Smooth muscle cell (in vitro differentiated cells): ENCODE data around the gene TRAP1. TPM values are rescaled to one million over a fixed set of nuclear protein-coding genes. Genes with fewer than 3 reads are reported as not detected.

ENCODE experiments used
- DNase-seq: peaks from one replicate; lab custom pipeline; 2025; ENCODE audit not compliant: unreplicated experiment; lab: John Stamatoyannopoulos, UW
- H2AFZ ChIP-seq: fragments of 200-600 bp; sonication (generic); 2 replicates; pipeline ENCODE4 v1.6.0; 2016; ENCODE audit warnings: antibody characterized with exemption, low read depth, mild to moderate bottlenecking
- H3F3A ChIP-seq: fragments of 200-600 bp; sonication (generic); 2 replicates; pipeline ENCODE4 v1.6.0; 2017; ENCODE audit warnings: antibody characterized with exemption, low read depth
- H3K27ac ChIP-seq: fragments of 200-600 bp; sonication (generic); 2 replicates; pipeline ENCODE4 v1.5.1; 2016; ENCODE audit warnings: low read depth, mild to moderate bottlenecking
- H3K27me3 ChIP-seq: fragments of 200-600 bp; sonication (generic); 2 replicates; pipeline ENCODE4 v1.6.1; 2016; ENCODE audit warnings: low read depth, mild to moderate bottlenecking
- H3K36me3 ChIP-seq: fragments of 200-600 bp; sonication (generic); 2 replicates; pipeline ENCODE4 v1.5.1; 2016; ENCODE audit warnings: low read depth
- H3K4me1 ChIP-seq: fragments of 200-600 bp; sonication (generic); 2 replicates; pipeline ENCODE4 v1.5.1; 2016; ENCODE audit warnings: low read depth
- H3K4me2 ChIP-seq: fragments of 200-600 bp; sonication (generic); 2 replicates; pipeline ENCODE4 v1.6.0; 2016; ENCODE audit warnings: mild to moderate bottlenecking
- H3K4me3 ChIP-seq: fragments of 200-600 bp; sonication (generic); 2 replicates; pipeline ENCODE4 v1.5.1; 2016; ENCODE audit warnings: mild to moderate bottlenecking
- H3K79me2 ChIP-seq: fragments of 200-600 bp; sonication (generic); 2 replicates; pipeline ENCODE4 v1.6.0; 2016; ENCODE audit warnings: low read depth, mild to moderate bottlenecking
- H3K9ac ChIP-seq: fragments of 200-600 bp; sonication (generic); 2 replicates; pipeline ENCODE4 v1.6.0; 2016; ENCODE audit warnings: low read depth
- H3K9me3 ChIP-seq: fragments of 200-600 bp; sonication (generic); replicated peaks from 2 replicates; pipeline ENCODE4 v1.5.1; 2016; ENCODE audit warnings: low read depth
- H4K20me1 ChIP-seq: fragments of 200-600 bp; sonication (generic); 2 replicates; pipeline ENCODE4 v1.6.0; 2016; ENCODE audit warnings: low read depth
- WGBS: methylation state at CpG from one replicate; pipeline ENCODE4 v1.1.7; 2016; ENCODE audit warnings: low lambda C conversion rate; 5-methylcytosine and 5-hydroxymethylcytosine counted together
- polyA plus RNA-seq: library from polyadenylated mRNA; unstranded; fragments of >200 nt; fragmentation: Nextera tagmentation; extraction: Ambion mirVana; gene quantifications from 2 replicates; pipeline ENCODE4 v1.2.1, GENCODE V29; 2016
- total RNA-seq: library from RNA; depleted of rRNA; stranded (reverse); fragments of >200 nt; gene quantifications from 2 replicates; pipeline ENCODE4 v1.2.3, GENCODE V29; 2014
- TF ChIP-seq, protein P1 (sequence below): fragments of 200-600 bp; sonication (generic); IDR thresholded peaks from 2 replicates; pipeline ENCODE4 v1.5.1; 2017; ENCODE audit warnings: borderline replicate concordance, mild to moderate bottlenecking, antibody characterized with exemption; ENCODE audit not compliant: insufficient read depth, poor library complexity, severe bottlenecking

Gene TRAP1
- total and polyA plus RNA-seq, 2 experiments from 2014 or later, result 37.7 to 46.6 TPM

DNA sequence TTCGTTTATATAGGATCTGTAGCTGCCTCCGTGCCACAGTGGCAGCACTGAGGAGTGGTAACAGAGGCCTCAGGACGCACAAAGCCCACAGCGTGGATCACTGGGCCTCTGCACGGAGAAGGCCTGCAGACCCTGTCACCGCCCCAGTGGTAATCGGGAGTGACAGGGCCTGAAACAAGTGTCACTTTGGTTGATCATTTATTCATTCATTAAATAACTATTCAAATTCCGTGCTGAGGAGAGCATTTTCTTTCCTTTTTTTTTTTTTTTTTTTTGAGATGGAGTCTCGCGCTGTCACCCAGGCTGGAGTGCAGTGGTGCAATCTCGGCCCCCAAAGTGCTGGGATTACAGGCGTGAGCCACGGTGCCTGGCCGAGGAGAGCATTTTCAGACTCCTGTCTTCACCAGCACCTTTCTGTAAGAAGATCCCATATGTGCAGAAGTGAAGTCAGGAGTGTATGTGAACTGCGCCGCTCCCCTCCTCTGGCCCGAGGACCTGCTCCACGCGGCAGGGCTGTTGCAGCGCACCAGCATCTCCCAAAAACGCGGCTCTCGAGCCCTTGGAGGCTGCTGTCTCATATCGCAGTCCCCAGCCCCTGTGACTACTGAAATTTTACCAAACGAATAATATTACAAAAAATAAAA, 44.9 kb upstream of the TRAP1 start:
- WGBS, result 97% methylated on average over 25 of the region's 25 CpGs
- TF ChIP-seq, protein P1, sequence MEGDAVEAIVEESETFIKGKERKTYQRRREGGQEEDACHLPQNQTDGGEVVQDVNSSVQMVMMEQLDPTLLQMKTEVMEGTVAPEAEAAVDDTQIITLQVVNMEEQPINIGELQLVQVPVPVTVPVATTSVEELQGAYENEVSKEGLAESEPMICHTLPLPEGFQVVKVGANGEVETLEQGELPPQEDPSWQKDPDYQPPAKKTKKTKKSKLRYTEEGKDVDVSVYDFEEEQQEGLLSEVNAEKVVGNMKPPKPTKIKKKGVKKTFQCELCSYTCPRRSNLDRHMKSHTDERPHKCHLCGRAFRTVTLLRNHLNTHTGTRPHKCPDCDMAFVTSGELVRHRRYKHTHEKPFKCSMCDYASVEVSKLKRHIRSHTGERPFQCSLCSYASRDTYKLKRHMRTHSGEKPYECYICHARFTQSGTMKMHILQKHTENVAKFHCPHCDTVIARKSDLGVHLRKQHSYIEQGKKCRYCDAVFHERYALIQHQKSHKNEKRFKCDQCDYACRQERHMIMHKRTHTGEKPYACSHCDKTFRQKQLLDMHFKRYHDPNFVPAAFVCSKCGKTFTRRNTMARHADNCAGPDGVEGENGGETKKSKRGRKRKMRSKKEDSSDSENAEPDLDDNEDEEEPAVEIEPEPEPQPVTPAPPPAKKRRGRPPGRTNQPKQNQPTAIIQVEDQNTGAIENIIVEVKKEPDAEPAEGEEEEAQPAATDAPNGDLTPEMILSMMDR, result no peak
- Histone ChIP-seq H2AFZ (no peak overlapping the region), H3F3A (no peaks in the 10 kb centered on the region), H3K9me3 (no peaks in the 10 kb centered on the region), H3K4me3 (no peak overlapping the region), H3K36me3 (peaks cover 14% of the 10 kb centered on the region), H3K27me3 (no peaks in the 10 kb centered on the region), H3K9ac (no peak overlapping the region), H3K4me1 (no peaks in the 10 kb centered on the region), H3K4me2 (no peak overlapping the region), H3K79me2 (peaks cover 18% of the 10 kb centered on the region), H3K27ac (no peak overlapping the region), H4K20me1 (peaks cover 65% of the 10 kb centered on the region)
- no peak for DNase-seq

DNA sequence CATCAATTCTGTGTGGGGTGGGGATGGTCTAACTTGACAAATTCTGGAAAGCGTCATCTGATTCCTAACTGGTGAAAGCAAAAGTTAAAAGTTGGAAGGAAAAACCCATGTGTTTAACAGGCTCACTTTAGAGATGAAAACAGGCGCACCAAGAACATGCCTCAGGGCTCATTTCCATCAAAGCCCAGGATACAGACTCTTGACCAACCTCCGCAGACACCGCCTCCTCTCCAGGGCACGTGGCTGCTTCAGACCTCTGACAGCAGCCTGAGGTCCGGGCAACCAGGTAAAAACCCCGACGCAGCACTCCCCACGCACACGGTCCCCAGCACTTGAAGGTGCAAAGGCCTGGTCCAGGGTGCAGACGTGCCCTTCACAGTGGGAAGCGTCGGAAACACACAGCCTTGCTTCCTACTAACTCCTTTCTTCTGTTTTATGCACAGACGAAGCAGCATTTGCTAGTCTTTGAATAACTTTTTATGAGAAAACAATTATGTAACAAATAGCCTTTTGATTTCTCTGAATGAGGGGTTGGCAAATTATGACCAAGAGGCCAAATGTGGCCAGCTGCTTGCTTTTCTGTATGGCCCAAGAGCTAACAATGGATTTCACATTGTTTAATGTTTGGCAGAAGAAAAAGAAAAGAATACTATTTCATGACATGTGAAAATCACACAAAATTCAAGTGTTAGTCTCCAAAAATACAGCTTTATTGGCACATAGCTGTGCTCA, 44.2 kb upstream of the TRAP1 start:
- H3K79me2 ChIP-seq, result peaks cover 13% of the 10 kb centered on the region
- no peaks in the 10 kb centered on the region for H3K4me1 ChIP-seq
- no peak overlapping the region for H3K27ac ChIP-seq
- peaks cover 63% of the 10 kb centered on the region for H4K20me1 ChIP-seq
- no peak overlapping the region for H3K4me3 ChIP-seq
- H3K4me2 ChIP-seq, result no peak overlapping the region
- TF ChIP-seq, protein P1, result no peak
- no peak for DNase-seq
- H3K27me3 ChIP-seq, result no peaks in the 10 kb centered on the region
- H2AFZ ChIP-seq, result no peak overlapping the region
- no peaks in the 10 kb centered on the region for H3F3A ChIP-seq
- H3K36me3 ChIP-seq, result peaks cover 11% of the 10 kb centered on the region
- H3K9me3 ChIP-seq, result no peaks in the 10 kb centered on the region
- WGBS, result 90% methylated on average over 14 of the region's 14 CpGs
- no peak overlapping the region for H3K9ac ChIP-seq

DNA sequence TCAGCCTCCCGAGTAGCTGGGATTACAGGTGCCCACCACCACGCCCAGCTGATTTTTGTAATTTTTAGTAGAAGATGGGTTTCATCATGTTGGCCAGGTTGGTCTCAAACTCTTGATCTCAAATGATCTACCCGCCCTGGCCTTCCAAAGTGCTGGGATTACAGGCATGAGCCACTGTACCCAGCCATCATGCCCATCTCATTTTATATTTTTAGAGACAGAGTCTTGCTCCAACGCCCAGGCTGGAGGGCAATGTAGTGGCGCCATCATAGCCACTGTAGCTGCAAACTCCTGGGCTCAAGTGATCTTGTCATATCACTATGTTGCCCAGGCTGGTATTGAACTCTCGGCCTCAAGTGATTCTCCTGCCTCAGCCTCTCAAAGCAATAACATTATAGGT, 43.2 kb upstream of the TRAP1 start:
- DNase-seq, result no peak
- Histone ChIP-seq H3K9me3 (no peaks in the 10 kb centered on the region), H3K4me2 (no peak overlapping the region), H3K27ac (no peak overlapping the region), H3K36me3 (peaks cover 6% of the 10 kb centered on the region), H3F3A (no peaks in the 10 kb centered on the region), H3K4me1 (no peaks in the 10 kb centered on the region), H3K9ac (no peak overlapping the region), H3K27me3 (no peaks in the 10 kb centered on the region), H3K79me2 (peaks cover 17% of the 10 kb centered on the region), H2AFZ (no peak overlapping the region), H4K20me1 (peaks cover 61% of the 10 kb centered on the region), H3K4me3 (no peak overlapping the region)
- TF ChIP-seq, protein P1, result no peak
- WGBS, result 99% methylated on average over 6 of the region's 6 CpGs
